Smooth muscle cell (in vitro differentiated cells): ENCODE results near the gene CCNL2. TPM values are rescaled to one million over a fixed set of nuclear protein-coding genes. Genes with fewer than 3 reads are reported as not detected.

ENCODE experiments used
- DNase-seq: peaks from one replicate; lab custom pipeline; 2025; ENCODE audit not compliant: unreplicated experiment; lab: John Stamatoyannopoulos, UW
- H2AFZ ChIP-seq: fragments of 200-600 bp; sonication (generic); 2 replicates; pipeline ENCODE4 v1.6.0; 2016; ENCODE audit warnings: antibody characterized with exemption, low read depth, mild to moderate bottlenecking
- H3F3A ChIP-seq: fragments of 200-600 bp; sonication (generic); 2 replicates; pipeline ENCODE4 v1.6.0; 2017; ENCODE audit warnings: antibody characterized with exemption, low read depth
- H3K27ac ChIP-seq: fragments of 200-600 bp; sonication (generic); 2 replicates; pipeline ENCODE4 v1.5.1; 2016; ENCODE audit warnings: low read depth, mild to moderate bottlenecking
- H3K27me3 ChIP-seq: fragments of 200-600 bp; sonication (generic); 2 replicates; pipeline ENCODE4 v1.6.1; 2016; ENCODE audit warnings: low read depth, mild to moderate bottlenecking
- H3K36me3 ChIP-seq: fragments of 200-600 bp; sonication (generic); 2 replicates; pipeline ENCODE4 v1.5.1; 2016; ENCODE audit warnings: low read depth
- H3K4me1 ChIP-seq: fragments of 200-600 bp; sonication (generic); 2 replicates; pipeline ENCODE4 v1.5.1; 2016; ENCODE audit warnings: low read depth
- H3K4me2 ChIP-seq: fragments of 200-600 bp; sonication (generic); 2 replicates; pipeline ENCODE4 v1.6.0; 2016; ENCODE audit warnings: mild to moderate bottlenecking
- H3K4me3 ChIP-seq: fragments of 200-600 bp; sonication (generic); 2 replicates; pipeline ENCODE4 v1.5.1; 2016; ENCODE audit warnings: mild to moderate bottlenecking
- H3K79me2 ChIP-seq: fragments of 200-600 bp; sonication (generic); 2 replicates; pipeline ENCODE4 v1.6.0; 2016; ENCODE audit warnings: low read depth, mild to moderate bottlenecking
- H3K9ac ChIP-seq: fragments of 200-600 bp; sonication (generic); 2 replicates; pipeline ENCODE4 v1.6.0; 2016; ENCODE audit warnings: low read depth
- H3K9me3 ChIP-seq: fragments of 200-600 bp; sonication (generic); replicated peaks from 2 replicates; pipeline ENCODE4 v1.5.1; 2016; ENCODE audit warnings: low read depth
- H4K20me1 ChIP-seq: fragments of 200-600 bp; sonication (generic); 2 replicates; pipeline ENCODE4 v1.6.0; 2016; ENCODE audit warnings: low read depth
- CTCF ChIP-seq: fragments of 200-600 bp; sonication (generic); IDR thresholded peaks from 2 replicates; pipeline ENCODE4 v1.5.1; 2017; ENCODE audit warnings: borderline replicate concordance, mild to moderate bottlenecking, antibody characterized with exemption; ENCODE audit not compliant: insufficient read depth, poor library complexity, severe bottlenecking
- WGBS: methylation state at CpG from one replicate; pipeline ENCODE4 v1.1.7; 2016; ENCODE audit warnings: low lambda C conversion rate; 5-methylcytosine and 5-hydroxymethylcytosine counted together
- polyA plus RNA-seq: library from polyadenylated mRNA; unstranded; fragments of >200 nt; fragmentation: Nextera tagmentation; extraction: Ambion mirVana; gene quantifications from 2 replicates; pipeline ENCODE4 v1.2.1, GENCODE V29; 2016
- total RNA-seq: library from RNA; depleted of rRNA; stranded (reverse); fragments of >200 nt; gene quantifications from 2 replicates; pipeline ENCODE4 v1.2.3, GENCODE V29; 2014

Gene CCNL2
- total and polyA plus RNA-seq, 2 experiments from 2014 or later, result 144 to 180 TPM

- Histone ChIP-seq H3K36me3 (no peaks in the 10 kb centered on the region), H2AFZ (no peak overlapping the region), H4K20me1 (no peaks in the 10 kb centered on the region), H3K79me2 (peaks cover 7% of the 10 kb centered on the region), H3K9ac (no peak overlapping the region), H3K4me1 (no peaks in the 10 kb centered on the region), H3K27ac (no peak overlapping the region), H3K4me2 (no peak overlapping the region), H3K27me3 (no peaks in the 10 kb centered on the region), H3F3A (peaks cover 8% of the 10 kb centered on the region), H3K4me3 (no peak overlapping the region), H3K9me3 (no peaks in the 10 kb centered on the region)
- WGBS, result 84% methylated on average over 8 of the region's 8 CpGs
- no peak for TF ChIP-seq CTCF
- no peak for DNase-seq
Measured at GRCh38 chr1:1381294-1381693, 17.8 kb downstream of the CCNL2 start.

GRCh38 chr1:1380860-1381259, 18.3 kb downstream of the CCNL2 start:
- WGBS, result 95% methylated on average over 16 of the region's 16 CpGs
- no peaks in the 10 kb centered on the region for H3K9me3 ChIP-seq
- no peak overlapping the region for H3K4me3 ChIP-seq
- H3K36me3 ChIP-seq, result no peaks in the 10 kb centered on the region
- TF ChIP-seq CTCF, result no peak
- H3K79me2 ChIP-seq, result peaks cover 7% of the 10 kb centered on the region
- H3K4me1 ChIP-seq, result peaks cover 2% of the 10 kb centered on the region
- H3K4me2 ChIP-seq, result no peak overlapping the region
- H2AFZ ChIP-seq, result no peak overlapping the region
- H4K20me1 ChIP-seq, result no peaks in the 10 kb centered on the region
- no peaks in the 10 kb centered on the region for H3K27me3 ChIP-seq
- H3K9ac ChIP-seq, result no peak overlapping the region
- no peak for DNase-seq
- no peak overlapping the region for H3K27ac ChIP-seq
- peaks cover 12% of the 10 kb centered on the region for H3F3A ChIP-seq

- Histone ChIP-seq H2AFZ (no peak overlapping the region), H3K79me2 (peaks cover 22% of the 10 kb centered on the region), H3F3A (peaks cover 13% of the 10 kb centered on the region), H3K27me3 (no peaks in the 10 kb centered on the region), H4K20me1 (no peaks in the 10 kb centered on the region), H3K9me3 (no peaks in the 10 kb centered on the region), H3K36me3 (no peaks in the 10 kb centered on the region), H3K4me2 (no peak overlapping the region), H3K9ac (no peak overlapping the region), H3K4me3 (no peak overlapping the region), H3K4me1 (peaks cover 12% of the 10 kb centered on the region), H3K27ac (no peak overlapping the region)
- no peak for DNase-seq
- WGBS, result 97% methylated on average over 16 of the region's 16 CpGs
- TF ChIP-seq CTCF, result no peak
Measured at GRCh38 chr1:1377540-1378205, 21.5 kb downstream of the CCNL2 start.
